OCI-LY7 (cell line): Measurements from ENCODE around the gene ADGRL4.
"Not testable (repeated sequence)": the region's sequence is repeated elsewhere in the genome, so short reads cannot be mapped to it uniquely, and the experiment has no call there.

Experiments used
- EZH2phosphoT487 ChIP-seq: fragments of 200-600 bp; sonication (generic); IDR thresholded peaks from 2 replicates; pipeline ENCODE4 v1.6.1; 2018; ENCODE audit warnings: low read depth, borderline replicate concordance, mild to moderate bottlenecking, mixed run types, antibody characterized with exemption, low read length, moderate library complexity, mixed read lengths
- TF ChIP-seq, protein P1 (sequence below): fragments of 200-600 bp; sonication (generic); conservative IDR thresholded peaks from 2 replicates; pipeline ENCODE4 v1.5.1; 2014; ENCODE audit warnings: mild to moderate bottlenecking, antibody characterized with exemption, low read length, moderate library complexity, mixed read lengths

DNA sequence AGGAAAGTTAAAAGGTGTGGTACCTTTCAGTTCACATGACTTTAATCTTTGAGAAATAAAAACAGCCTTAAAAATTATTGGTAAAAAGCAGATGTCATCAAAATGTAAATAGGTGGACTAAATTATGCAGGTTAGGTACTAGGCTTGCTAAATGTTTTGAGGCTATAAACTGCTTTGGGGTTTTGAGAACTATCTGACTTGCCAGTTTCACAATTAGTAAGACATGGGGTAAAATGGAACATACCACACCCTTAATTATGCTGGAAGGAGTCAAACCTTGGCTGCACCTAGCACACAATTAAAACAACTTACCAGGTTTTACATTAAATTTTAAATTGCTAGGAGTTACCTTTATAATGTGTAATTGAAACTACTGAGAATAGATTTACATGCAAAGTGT lies 39.4 kb downstream of the ADGRL4 start:
- TF ChIP-seq, protein P1, sequence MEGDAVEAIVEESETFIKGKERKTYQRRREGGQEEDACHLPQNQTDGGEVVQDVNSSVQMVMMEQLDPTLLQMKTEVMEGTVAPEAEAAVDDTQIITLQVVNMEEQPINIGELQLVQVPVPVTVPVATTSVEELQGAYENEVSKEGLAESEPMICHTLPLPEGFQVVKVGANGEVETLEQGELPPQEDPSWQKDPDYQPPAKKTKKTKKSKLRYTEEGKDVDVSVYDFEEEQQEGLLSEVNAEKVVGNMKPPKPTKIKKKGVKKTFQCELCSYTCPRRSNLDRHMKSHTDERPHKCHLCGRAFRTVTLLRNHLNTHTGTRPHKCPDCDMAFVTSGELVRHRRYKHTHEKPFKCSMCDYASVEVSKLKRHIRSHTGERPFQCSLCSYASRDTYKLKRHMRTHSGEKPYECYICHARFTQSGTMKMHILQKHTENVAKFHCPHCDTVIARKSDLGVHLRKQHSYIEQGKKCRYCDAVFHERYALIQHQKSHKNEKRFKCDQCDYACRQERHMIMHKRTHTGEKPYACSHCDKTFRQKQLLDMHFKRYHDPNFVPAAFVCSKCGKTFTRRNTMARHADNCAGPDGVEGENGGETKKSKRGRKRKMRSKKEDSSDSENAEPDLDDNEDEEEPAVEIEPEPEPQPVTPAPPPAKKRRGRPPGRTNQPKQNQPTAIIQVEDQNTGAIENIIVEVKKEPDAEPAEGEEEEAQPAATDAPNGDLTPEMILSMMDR, result not testable (repeated sequence)
- not testable (repeated sequence) for TF ChIP-seq EZH2phosphoT487
